ENCODE data around the gene CCSER2. TPM values are rescaled to one million over a fixed set of nuclear protein-coding genes. Genes with fewer than 3 reads are reported as not detected.

CCSER2 gene
- total and polyA plus RNA-seq, 4 donors = 9.4 to 83.5 (median 32.5) TPM

- no peaks in the 10 kb centered on the region for H3K36me3 ChIP-seq (ENCODE audit: control insufficient read depth in 4 of 4, insufficient read depth in 4 of 4, low read length in 4 of 4)
- TF ChIP-seq CTCF (IDR thresholded peaks at IDR 0.05; ENCODE audit: control extremely low read depth, extremely low read depth) = no peak
- ATAC-seq (ENCODE audit: insufficient read depth, low FRiP score) (no peak), DNase-seq (no peak)
- no peaks in the 10 kb centered on the region for H3K27me3 ChIP-seq (ENCODE audit: control insufficient read depth in 3 of 3, insufficient read depth in 3 of 3, low read length in 2 of 3)
- peaks cover 0 to 2% (median 0%) of the 10 kb centered on the region in 4 donors for H3K9me3 ChIP-seq (ENCODE audit: control insufficient read depth in 4 of 4, insufficient read depth in 3 of 4, low read length in 3 of 4)
- WGBS, 2 donors = 96 to 100% methylated on average over 2 of the region's 2 CpGs
- no peak overlapping the region for H3K4me3 ChIP-seq
- H3K9ac ChIP-seq (ENCODE audit: insufficient read depth in 1 of 2, low read length in 2 of 2) = no peak overlapping the region
- no peak overlapping the region for H3K27ac ChIP-seq (ENCODE audit: low read depth in 1 of 2, low read length in 1 of 2)
- H3K4me1 ChIP-seq (ENCODE audit: control insufficient read depth in 5 of 5, insufficient read depth in 5 of 5, low read length in 5 of 5) = peaks cover 0 to 5% (median 0%) of the 10 kb centered on the region in 5 donors
These were observed 35.9 kb upstream of the CCSER2 start for GRCh38 chr10:84292502-84292901.

GRCh38 chr10:84293171-84293570 is 35.2 kb upstream of the CCSER2 start:
- WGBS, 2 donors = 97 to 100% methylated on average over 1 of the region's 1 CpG
- TF ChIP-seq CTCF (IDR thresholded peaks at IDR 0.05; ENCODE audit: control extremely low read depth, extremely low read depth) = no peak
- H3K4me3 ChIP-seq = no peak overlapping the region
- ATAC-seq (ENCODE audit: insufficient read depth, low FRiP score) = no peak
- peaks cover 0 to 5% (median 0%) of the 10 kb centered on the region in 5 donors for H3K4me1 ChIP-seq (ENCODE audit: control insufficient read depth in 5 of 5, insufficient read depth in 5 of 5, low read length in 5 of 5)
- no peaks in the 10 kb centered on the region for H3K36me3 ChIP-seq (ENCODE audit: control insufficient read depth in 4 of 4, insufficient read depth in 4 of 4, low read length in 4 of 4)
- H3K27ac ChIP-seq (ENCODE audit: low read depth in 1 of 2, low read length in 1 of 2) = no peak overlapping the region
- no peak overlapping the region for H3K9ac ChIP-seq (ENCODE audit: insufficient read depth in 1 of 2, low read length in 2 of 2)
- peaks cover 0 to 2% (median 0%) of the 10 kb centered on the region in 4 donors for H3K9me3 ChIP-seq (ENCODE audit: control insufficient read depth in 4 of 4, insufficient read depth in 3 of 4, low read length in 3 of 4)
- no peaks in the 10 kb centered on the region for H3K27me3 ChIP-seq (ENCODE audit: control insufficient read depth in 3 of 3, insufficient read depth in 3 of 3, low read length in 2 of 3)
- no peak for DNase-seq

GRCh38 chr10:84293574-84294016 is 34.8 kb upstream of the CCSER2 start:
- no peak for TF ChIP-seq CTCF (IDR thresholded peaks at IDR 0.05; ENCODE audit: control extremely low read depth, extremely low read depth)
- no peak for ATAC-seq (ENCODE audit: insufficient read depth, low FRiP score)
- Histone ChIP-seq H3K27me3 (ENCODE audit: control insufficient read depth in 3 of 3, insufficient read depth in 3 of 3, low read length in 2 of 3) (no peaks in the 10 kb centered on the region), H3K4me3 (no peak overlapping the region), H3K9me3 (ENCODE audit: control insufficient read depth in 4 of 4, insufficient read depth in 3 of 4, low read length in 3 of 4) (peaks cover 0 to 2% (median 0%) of the 10 kb centered on the region in 4 donors), H3K27ac (ENCODE audit: low read depth in 1 of 2, low read length in 1 of 2) (no peak overlapping the region), H3K9ac (ENCODE audit: insufficient read depth in 1 of 2, low read length in 2 of 2) (no peak overlapping the region), H3K36me3 (ENCODE audit: control insufficient read depth in 4 of 4, insufficient read depth in 4 of 4, low read length in 4 of 4) (no peaks in the 10 kb centered on the region), H3K4me1 (ENCODE audit: control insufficient read depth in 5 of 5, insufficient read depth in 5 of 5, low read length in 5 of 5) (peaks cover 0 to 5% (median 0%) of the 10 kb centered on the region in 5 donors)
- DNase-seq = no peak
- WGBS, 2 donors = 24 to 41% methylated on average over 4 of the region's 4 CpGs
